GM19324 (cell line): ENCODE measurements around the gene UROD.
"Not testable (repeated sequence)": the region's sequence is repeated elsewhere in the genome, so short reads cannot be mapped to it uniquely, and the experiment has no call there.

Source experiments
- ATAC-seq: cut with Tn5 transposase; IDR thresholded peaks from one replicate; pipeline ENCODE4 v1.9.1; 2021; ENCODE audit warnings: mild to moderate bottlenecking, moderate library complexity; ENCODE audit not compliant: unreplicated experiment, low FRiP score

UROD gene

GRCh38 chr1:45011837-45012638, at the start of gene UROD:
Gene UROD, plus strand, starts transcription at chr1:45012254. Its CDS starts 12 bp downstream, at chr1:45012266.
- peak; percentile 65 for ATAC-seq

GRCh38 chr1:44962729-44963128, 49.3 kb upstream of the UROD start:
- ATAC-seq: no peak

GRCh38 chr1:44964396-44964795, 47.7 kb upstream of the UROD start:
- no peak for ATAC-seq

- ATAC-seq: no peak
These were observed 41.7 kb upstream of the UROD start for GRCh38 chr1:44970317-44970716.

GRCh38 chr1:44973645-44974044, 38.4 kb upstream of the UROD start:
- ATAC-seq: no peak

- no peak for ATAC-seq
These were observed 35.8 kb upstream of the UROD start for GRCh38 chr1:44976252-44976651.

- ATAC-seq: not testable (repeated sequence)
These were observed 34.7 kb upstream of the UROD start for GRCh38 chr1:44977372-44977771.

GRCh38 chr1:44985747-44986359, 26.2 kb upstream of the UROD start:
- ATAC-seq: no peak

- no peak for ATAC-seq
These were observed 23.4 kb upstream of the UROD start for GRCh38 chr1:44988531-44989156.

- no peak for ATAC-seq
These were observed 17.6 kb upstream of the UROD start for GRCh38 chr1:44994309-44994898.

- no peak for ATAC-seq
These were observed 16.4 kb upstream of the UROD start for GRCh38 chr1:44995467-44996238.

- ATAC-seq: no peak
These were observed 12.8 kb upstream of the UROD start for GRCh38 chr1:44999232-44999631.

- no peak for ATAC-seq
These were observed 11.0 kb upstream of the UROD start for GRCh38 chr1:45001011-45001481.

GRCh38 chr1:45001576-45001975, 10.5 kb upstream of the UROD start:
- not testable (repeated sequence) for ATAC-seq

- ATAC-seq: no peak
These were observed 9.1 kb upstream of the UROD start for GRCh38 chr1:45002650-45003645.

GRCh38 chr1:45003741-45004140, 8.3 kb upstream of the UROD start:
- ATAC-seq: no peak

GRCh38 chr1:45004281-45004920, 7.7 kb upstream of the UROD start:
- ATAC-seq: no peak

GRCh38 chr1:45005761-45006160, 6.3 kb upstream of the UROD start:
- ATAC-seq: no peak

- ATAC-seq: no peak
These were observed 4.7 kb upstream of the UROD start for GRCh38 chr1:45007311-45007710.
